SKM-1 (cell line): Measurements from ENCODE around the gene MARS2.
"Not testable (repeated sequence)": the region's sequence is repeated elsewhere in the genome, so short reads cannot be mapped to it uniquely, and the experiment has no call there.

Experiments used
- DNase-seq: peaks from one replicate; lab custom pipeline; 2025; ENCODE audit not compliant: unreplicated experiment; lab: John Stamatoyannopoulos, UW

Gene MARS2

GRCh38 chr2:197705912-197706838 lies 1.0 kb downstream of the MARS2 start:
- DNase-seq: no peak

GRCh38 chr2:197706839-197707207 lies 1.7 kb downstream of the MARS2 start:
- no peak for DNase-seq

GRCh38 chr2:197707316-197708213 lies 2.4 kb downstream of the MARS2 start:
- peak; percentile 62 for DNase-seq

- DNase-seq: no peak
These were observed 3.2 kb downstream of the MARS2 start for GRCh38 chr2:197708331-197708730.

- not testable (repeated sequence) for DNase-seq
These were observed 4.0 kb downstream of the MARS2 start for GRCh38 chr2:197709140-197709539.

- DNase-seq: no peak
These were observed 5.4 kb downstream of the MARS2 start for GRCh38 chr2:197710424-197711042.

GRCh38 chr2:197711578-197711977 lies 6.4 kb downstream of the MARS2 start:
- no peak for DNase-seq

GRCh38 chr2:197713271-197713670 lies 8.1 kb downstream of the MARS2 start:
- no peak for DNase-seq

- DNase-seq: no peak
These were observed 12.7 kb downstream of the MARS2 start for GRCh38 chr2:197717863-197718262.

GRCh38 chr2:197727011-197727410 lies 21.8 kb downstream of the MARS2 start:
- DNase-seq: no peak

GRCh38 chr2:197728555-197729544 lies 23.7 kb downstream of the MARS2 start:
- not testable (repeated sequence) for DNase-seq

GRCh38 chr2:197740200-197740599 lies 35.0 kb downstream of the MARS2 start:
- no peak for DNase-seq
